ENCODE measurements around the gene STK36.

Gene STK36

DNA sequence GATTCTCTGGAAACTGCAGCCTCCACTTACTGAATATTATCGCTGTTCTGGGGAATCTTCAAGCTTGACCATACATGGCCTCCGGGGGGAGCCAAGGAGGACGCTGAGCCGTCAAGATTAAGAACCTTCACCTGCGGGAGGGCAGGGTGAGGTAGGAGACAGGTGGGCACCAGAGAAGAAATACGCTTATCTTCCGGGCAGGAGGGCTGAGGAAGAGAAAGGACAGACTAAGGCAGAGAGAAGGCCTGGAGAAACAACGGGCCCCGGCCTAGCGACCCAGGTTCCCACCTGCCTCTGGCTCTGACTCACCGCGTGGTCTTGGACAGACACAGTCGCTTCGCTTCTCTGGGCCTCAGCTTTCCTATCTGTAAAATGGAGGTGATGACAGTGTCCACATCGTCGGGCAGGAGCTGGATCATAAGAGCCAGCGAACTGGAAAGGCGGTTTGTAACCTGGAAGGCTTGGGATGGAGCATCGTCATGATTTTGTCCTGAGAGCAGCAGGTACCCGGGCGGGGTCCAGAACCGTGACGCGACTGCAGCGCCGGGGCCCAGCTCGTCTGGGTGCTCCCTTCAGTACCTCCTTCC lies 13.1 kb upstream of the STK36 start:
- no peaks in the 10 kb centered on the region for H3K9me3 ChIP-seq (ENCODE audit: control insufficient read depth, low read length)
- DNase-seq, result peak; percentile 63
- H3K27ac ChIP-seq (ENCODE audit: low read length, poor library complexity, severe bottlenecking), result peak overlapping the region; percentile 17
- no peak overlapping the region for H3K23ac ChIP-seq (ENCODE audit: low read length in 2 of 2)
- H3K4me3 ChIP-seq (ENCODE audit: insufficient read depth in 1 of 2, low read depth in 1 of 2, low read length in 2 of 2), result peak overlapping the region; percentile 69 to 97
- no peak overlapping the region for H2BK120ac ChIP-seq (ENCODE audit: low read depth, low read length)
- peak overlapping the region in 1 of 2 experiments; percentile 29 for H3K4ac ChIP-seq (ENCODE audit: low read depth in 1 of 2, low read length in 2 of 2)
- H4K91ac ChIP-seq (ENCODE audit: low read length), result no peak overlapping the region
- no peak overlapping the region for H2BK5ac ChIP-seq (ENCODE audit: low read depth, low read length, poor library complexity, severe bottlenecking)
- H2AFZ ChIP-seq (ENCODE audit: low read depth, low read length), result peak overlapping the region; percentile 91
- peak overlapping the region; percentile 27 for H4K8ac ChIP-seq (ENCODE audit: low read length)
- peaks cover 51 to 69% of the 10 kb centered on the region in 2 experiments for H3K36me3 ChIP-seq (ENCODE audit: control insufficient read depth in 1 of 2, insufficient read depth in 2 of 2, low read depth in 1 of 2, low read length in 2 of 2)
- peak overlapping the region; percentile 90 for H3K9ac ChIP-seq (ENCODE audit: low read length)
- H3K4me1 ChIP-seq (ENCODE audit: control insufficient read depth, insufficient read depth, low read depth, low read length), result no peaks in the 10 kb centered on the region
- no peak overlapping the region for H2BK15ac ChIP-seq (ENCODE audit: low read depth, poor library complexity, severe bottlenecking)
- peak overlapping the region in 1 of 2 experiments; percentile 41 for H3K14ac ChIP-seq (ENCODE audit: low read length in 2 of 2)
- H2AK5ac ChIP-seq (ENCODE audit: low read length, severe bottlenecking), result no peak overlapping the region
- peak overlapping the region; percentile 79 for H3K4me2 ChIP-seq (ENCODE audit: low read length, poor library complexity, severe bottlenecking)
- under 1% methylated on average over 27 of the region's 27 CpGs for WGBS
- peak overlapping the region in 1 of 2 experiments; percentile 10 for H2BK12ac ChIP-seq (ENCODE audit: low read length in 2 of 2)
- H3K27me3 ChIP-seq (ENCODE audit: control insufficient read depth in 1 of 2, insufficient read depth in 1 of 2, low read length in 2 of 2), result no peaks in the 10 kb centered on the region
- peaks cover 37% of the 10 kb centered on the region for H3K79me1 ChIP-seq (replicated peaks; ENCODE audit: low read length, poor library complexity, severe bottlenecking)
- H3K18ac ChIP-seq (ENCODE audit: low read depth in 1 of 2, low read length in 2 of 2), result peak overlapping the region in 1 of 2 experiments; percentile 76

DNA sequence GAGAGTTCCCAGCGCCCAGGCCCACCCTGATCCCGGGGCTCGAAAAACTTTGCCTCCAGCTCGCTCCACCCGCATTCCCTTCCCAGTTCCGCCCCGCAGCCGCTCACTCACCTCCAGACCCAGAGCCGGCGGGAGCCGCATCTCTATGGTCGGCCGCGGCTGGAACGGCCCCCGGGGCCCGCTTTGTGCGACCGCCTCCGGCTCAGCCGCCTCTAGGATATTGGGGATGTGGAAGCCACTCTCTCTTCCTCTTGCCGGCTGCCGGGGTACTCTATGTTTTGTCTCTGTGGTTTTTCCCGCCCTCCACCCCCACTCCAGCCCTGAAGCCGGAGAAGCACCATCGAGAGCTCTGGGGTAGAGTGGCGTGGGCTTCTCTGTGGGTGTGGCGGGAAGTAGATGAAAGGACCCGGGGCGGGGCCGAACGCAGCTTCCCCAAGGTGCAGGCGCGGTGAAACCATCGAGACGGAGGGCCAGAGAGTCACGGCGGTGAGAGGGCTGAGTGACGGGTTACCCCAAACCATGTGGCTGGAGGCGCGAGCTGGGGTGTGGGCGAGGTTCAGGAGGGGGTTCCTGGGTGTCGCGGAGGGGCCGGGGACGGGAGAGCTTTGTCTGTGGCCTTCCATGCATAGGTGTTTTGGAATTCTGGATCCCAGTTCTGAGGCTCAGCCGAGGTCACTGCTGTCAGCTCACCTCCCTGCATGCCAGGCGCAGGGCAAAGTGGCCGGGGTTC lies 12.5 kb upstream of the STK36 start, which contains the start of the genes BCS1L and ZNF142:
Gene BCS1L, plus strand, starts transcription at position 426 of the 730 bp plus-strand sequence. CDS start 1,305 bp downstream, outside the sequence.
Gene ZNF142, minus strand, starts transcription at position 366 of the 730 bp plus-strand sequence. CDS start 3,194 bp downstream, outside the sequence.
- Histone ChIP-seq H4K8ac (ENCODE audit: low read length) (peak within 1 kb of the TSS; percentile 82), H3K4ac (ENCODE audit: low read depth in 1 of 2, low read length in 2 of 2) (peak within 1 kb of the TSS; percentile 1 to 76), H3K36me3 (ENCODE audit: control insufficient read depth in 1 of 2, insufficient read depth in 2 of 2, low read depth in 1 of 2, low read length in 2 of 2) (peaks cover 56 to 69% of the 10 kb centered on the region in 2 experiments), H3K14ac (ENCODE audit: low read length in 2 of 2) (peak within 1 kb of the TSS in 1 of 2 experiments; percentile 41), H3K18ac (ENCODE audit: low read depth in 1 of 2, low read length in 2 of 2) (peak within 1 kb of the TSS in 1 of 2 experiments; percentile 76), H2BK15ac (ENCODE audit: low read depth, poor library complexity, severe bottlenecking) (peak within 1 kb of the TSS; percentile 33), H2AK5ac (ENCODE audit: low read length, severe bottlenecking) (no peak within 1 kb of the TSS), H3K9me3 (ENCODE audit: control insufficient read depth, low read length) (no peaks in the 10 kb centered on the region), H2BK5ac (ENCODE audit: low read depth, low read length, poor library complexity, severe bottlenecking) (no peak within 1 kb of the TSS), H2BK120ac (ENCODE audit: low read depth, low read length) (no peak within 1 kb of the TSS), H2AFZ (ENCODE audit: low read depth, low read length) (peak within 1 kb of the TSS; percentile 95), H2BK12ac (ENCODE audit: low read length in 2 of 2) (peak within 1 kb of the TSS in 1 of 2 experiments; percentile 10), H3K4me2 (ENCODE audit: low read length, poor library complexity, severe bottlenecking) (peak within 1 kb of the TSS; percentile 85), H3K79me1 (replicated peaks; ENCODE audit: low read length, poor library complexity, severe bottlenecking) (peaks cover 37% of the 10 kb centered on the region), H3K9ac (ENCODE audit: low read length) (peak within 1 kb of the TSS; percentile 90), H3K4me3 (ENCODE audit: insufficient read depth in 1 of 2, low read depth in 1 of 2, low read length in 2 of 2) (peak within 1 kb of the TSS; percentile 69 to 97), H4K91ac (ENCODE audit: low read length) (no peak within 1 kb of the TSS), H3K27ac (ENCODE audit: low read length, poor library complexity, severe bottlenecking) (peak within 1 kb of the TSS; percentile 63), H3K23ac (ENCODE audit: low read length in 2 of 2) (no peak within 1 kb of the TSS), H3K4me1 (ENCODE audit: control insufficient read depth, insufficient read depth, low read depth, low read length) (no peaks in the 10 kb centered on the region), H3K27me3 (ENCODE audit: control insufficient read depth in 1 of 2, insufficient read depth in 1 of 2, low read length in 2 of 2) (no peaks in the 10 kb centered on the region)
- DNase-seq, result peak; percentile 74
- WGBS, result under 1% methylated on average over 36 of the region's 49 CpGs

DNA sequence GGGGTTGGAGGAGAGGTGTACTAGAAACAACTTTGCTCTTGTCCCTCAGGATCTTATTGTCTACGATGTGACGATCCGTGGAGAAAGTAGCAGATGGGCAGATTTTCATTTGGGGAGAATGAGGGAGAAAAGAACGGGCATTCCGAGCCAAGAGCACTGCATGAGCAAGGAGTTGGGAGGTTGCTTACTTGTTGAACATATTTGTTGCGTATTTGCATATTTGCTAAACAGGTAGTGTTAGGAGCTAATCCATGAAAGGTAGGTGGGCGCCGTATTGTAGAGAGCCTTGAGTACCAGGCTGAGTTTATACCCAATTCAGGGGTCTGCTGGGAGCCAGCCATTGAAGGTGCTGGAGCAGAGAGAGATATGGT lies 11.9 kb upstream of the STK36 start:
- Histone ChIP-seq H4K8ac (ENCODE audit: low read length) (peak overlapping the region; percentile 82), H3K27ac (ENCODE audit: low read length, poor library complexity, severe bottlenecking) (no peak overlapping the region), H2AFZ (ENCODE audit: low read depth, low read length) (peak overlapping the region; percentile 95), H3K9me3 (ENCODE audit: control insufficient read depth, low read length) (no peaks in the 10 kb centered on the region), H3K14ac (ENCODE audit: low read length in 2 of 2) (no peak overlapping the region), H2BK15ac (ENCODE audit: low read depth, poor library complexity, severe bottlenecking) (no peak overlapping the region), H4K91ac (ENCODE audit: low read length) (no peak overlapping the region), H3K9ac (ENCODE audit: low read length) (peak overlapping the region; percentile 90), H3K23ac (ENCODE audit: low read length in 2 of 2) (no peak overlapping the region), H3K18ac (ENCODE audit: low read depth in 1 of 2, low read length in 2 of 2) (no peak overlapping the region), H3K36me3 (ENCODE audit: control insufficient read depth in 1 of 2, insufficient read depth in 2 of 2, low read depth in 1 of 2, low read length in 2 of 2) (peaks cover 56 to 69% of the 10 kb centered on the region in 2 experiments), H3K4me1 (ENCODE audit: control insufficient read depth, insufficient read depth, low read depth, low read length) (no peaks in the 10 kb centered on the region), H2BK120ac (ENCODE audit: low read depth, low read length) (no peak overlapping the region), H3K79me1 (replicated peaks; ENCODE audit: low read length, poor library complexity, severe bottlenecking) (peaks cover 39% of the 10 kb centered on the region), H2BK12ac (ENCODE audit: low read length in 2 of 2) (no peak overlapping the region), H3K27me3 (ENCODE audit: control insufficient read depth in 1 of 2, insufficient read depth in 1 of 2, low read length in 2 of 2) (no peaks in the 10 kb centered on the region), H2AK5ac (ENCODE audit: low read length, severe bottlenecking) (no peak overlapping the region), H3K4ac (ENCODE audit: low read depth in 1 of 2, low read length in 2 of 2) (peak overlapping the region; percentile 1 to 76), H3K4me3 (ENCODE audit: insufficient read depth in 1 of 2, low read depth in 1 of 2, low read length in 2 of 2) (peak overlapping the region; percentile 69 to 97), H2BK5ac (ENCODE audit: low read depth, low read length, poor library complexity, severe bottlenecking) (no peak overlapping the region), H3K4me2 (ENCODE audit: low read length, poor library complexity, severe bottlenecking) (peak overlapping the region; percentile 85)
- 37% methylated on average over 8 of the region's 8 CpGs for WGBS
- DNase-seq, result no peak

- no peaks in the 10 kb centered on the region for H3K4me1 ChIP-seq (ENCODE audit: control insufficient read depth, insufficient read depth, low read depth, low read length)
- H3K36me3 ChIP-seq (ENCODE audit: control insufficient read depth in 1 of 2, insufficient read depth in 2 of 2, low read depth in 1 of 2, low read length in 2 of 2), result peaks cover 54 to 66% of the 10 kb centered on the region in 2 experiments
- H3K9me3 ChIP-seq (ENCODE audit: control insufficient read depth, low read length), result no peaks in the 10 kb centered on the region
- no peak overlapping the region for H3K4me2 ChIP-seq (ENCODE audit: low read length, poor library complexity, severe bottlenecking)
- no peak overlapping the region for H3K4me3 ChIP-seq (ENCODE audit: insufficient read depth in 1 of 2, low read depth in 1 of 2, low read length in 2 of 2)
- no peak overlapping the region for H2AK5ac ChIP-seq (ENCODE audit: low read length, severe bottlenecking)
- H3K23ac ChIP-seq (ENCODE audit: low read length in 2 of 2), result no peak overlapping the region
- no peak overlapping the region for H3K4ac ChIP-seq (ENCODE audit: low read depth in 1 of 2, low read length in 2 of 2)
- WGBS, result 91% methylated on average over 7 of the region's 7 CpGs
- no peak for DNase-seq
- H2BK12ac ChIP-seq (ENCODE audit: low read length in 2 of 2), result no peak overlapping the region
- H2AFZ ChIP-seq (ENCODE audit: low read depth, low read length), result no peak overlapping the region
- no peak overlapping the region for H4K8ac ChIP-seq (ENCODE audit: low read length)
- no peak overlapping the region for H3K18ac ChIP-seq (ENCODE audit: low read depth in 1 of 2, low read length in 2 of 2)
- no peak overlapping the region for H3K27ac ChIP-seq (ENCODE audit: low read length, poor library complexity, severe bottlenecking)
- no peak overlapping the region for H2BK120ac ChIP-seq (ENCODE audit: low read depth, low read length)
- no peak overlapping the region for H3K9ac ChIP-seq (ENCODE audit: low read length)
- H2BK15ac ChIP-seq (ENCODE audit: low read depth, poor library complexity, severe bottlenecking), result no peak overlapping the region
- H3K14ac ChIP-seq (ENCODE audit: low read length in 2 of 2), result no peak overlapping the region
- no peaks in the 10 kb centered on the region for H3K27me3 ChIP-seq (ENCODE audit: control insufficient read depth in 1 of 2, insufficient read depth in 1 of 2, low read length in 2 of 2)
- peaks cover 31% of the 10 kb centered on the region for H3K79me1 ChIP-seq (replicated peaks; ENCODE audit: low read length, poor library complexity, severe bottlenecking)
- H4K91ac ChIP-seq (ENCODE audit: low read length), result no peak overlapping the region
- H2BK5ac ChIP-seq (ENCODE audit: low read depth, low read length, poor library complexity, severe bottlenecking), result no peak overlapping the region
Measured at GRCh38 chr2:218662377-218662776, 9.5 kb upstream of the STK36 start.
